HG03039 (cell line): ENCODE results near the gene TIMELESS.
"Not testable (repeated sequence)": the region's sequence is repeated elsewhere in the genome, so short reads cannot be mapped to it uniquely, and the experiment has no call there.

Experiments
- ATAC-seq: cut with Tn5 transposase; IDR thresholded peaks from one replicate; pipeline ENCODE4 v1.9.1; 2021; ENCODE audit warnings: mild to moderate bottlenecking, moderate library complexity; ENCODE audit not compliant: unreplicated experiment

The TIMELESS gene, protein sequence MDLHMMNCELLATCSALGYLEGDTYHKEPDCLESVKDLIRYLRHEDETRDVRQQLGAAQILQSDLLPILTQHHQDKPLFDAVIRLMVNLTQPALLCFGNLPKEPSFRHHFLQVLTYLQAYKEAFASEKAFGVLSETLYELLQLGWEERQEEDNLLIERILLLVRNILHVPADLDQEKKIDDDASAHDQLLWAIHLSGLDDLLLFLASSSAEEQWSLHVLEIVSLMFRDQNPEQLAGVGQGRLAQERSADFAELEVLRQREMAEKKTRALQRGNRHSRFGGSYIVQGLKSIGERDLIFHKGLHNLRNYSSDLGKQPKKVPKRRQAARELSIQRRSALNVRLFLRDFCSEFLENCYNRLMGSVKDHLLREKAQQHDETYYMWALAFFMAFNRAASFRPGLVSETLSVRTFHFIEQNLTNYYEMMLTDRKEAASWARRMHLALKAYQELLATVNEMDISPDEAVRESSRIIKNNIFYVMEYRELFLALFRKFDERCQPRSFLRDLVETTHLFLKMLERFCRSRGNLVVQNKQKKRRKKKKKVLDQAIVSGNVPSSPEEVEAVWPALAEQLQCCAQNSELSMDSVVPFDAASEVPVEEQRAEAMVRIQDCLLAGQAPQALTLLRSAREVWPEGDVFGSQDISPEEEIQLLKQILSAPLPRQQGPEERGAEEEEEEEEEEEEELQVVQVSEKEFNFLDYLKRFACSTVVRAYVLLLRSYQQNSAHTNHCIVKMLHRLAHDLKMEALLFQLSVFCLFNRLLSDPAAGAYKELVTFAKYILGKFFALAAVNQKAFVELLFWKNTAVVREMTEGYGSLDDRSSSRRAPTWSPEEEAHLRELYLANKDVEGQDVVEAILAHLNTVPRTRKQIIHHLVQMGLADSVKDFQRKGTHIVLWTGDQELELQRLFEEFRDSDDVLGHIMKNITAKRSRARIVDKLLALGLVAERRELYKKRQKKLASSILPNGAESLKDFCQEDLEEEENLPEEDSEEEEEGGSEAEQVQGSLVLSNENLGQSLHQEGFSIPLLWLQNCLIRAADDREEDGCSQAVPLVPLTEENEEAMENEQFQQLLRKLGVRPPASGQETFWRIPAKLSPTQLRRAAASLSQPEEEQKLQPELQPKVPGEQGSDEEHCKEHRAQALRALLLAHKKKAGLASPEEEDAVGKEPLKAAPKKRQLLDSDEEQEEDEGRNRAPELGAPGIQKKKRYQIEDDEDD

DNA sequence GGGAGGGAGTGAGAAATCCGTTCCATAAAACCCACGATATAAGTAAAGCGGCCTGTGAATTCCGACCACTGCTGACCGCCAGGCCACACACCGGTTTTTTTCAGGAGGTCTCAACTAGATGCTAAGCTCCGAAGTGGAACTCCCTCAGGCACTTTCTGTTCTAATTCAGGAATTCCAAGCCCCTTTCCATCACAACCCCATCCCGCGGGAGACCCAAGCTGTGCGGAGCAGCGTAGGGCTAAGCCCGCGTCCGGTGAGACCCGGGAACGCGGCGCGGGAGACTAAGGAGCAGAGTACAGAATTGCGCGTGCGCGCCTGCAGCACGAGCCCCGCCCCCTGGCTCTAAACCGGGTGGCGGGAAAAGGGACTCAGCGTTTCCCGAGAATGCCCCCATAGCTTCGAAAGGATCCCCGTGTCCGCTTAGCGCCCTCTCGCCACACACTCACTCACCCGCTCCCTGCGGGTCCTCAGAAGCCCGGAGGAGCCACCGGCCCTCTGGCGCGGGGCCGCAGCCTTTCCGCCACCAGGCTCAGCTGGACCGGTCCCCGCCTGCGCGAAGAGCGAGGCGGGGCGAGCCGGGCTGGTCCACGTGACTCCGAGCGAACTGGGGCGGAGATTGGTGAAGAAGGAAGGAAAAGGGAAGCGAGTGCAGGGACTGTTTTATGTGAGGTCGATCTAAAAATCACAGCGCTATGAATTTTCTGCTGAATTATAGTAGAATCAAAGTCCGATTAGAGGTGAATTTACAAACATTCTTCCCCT is at the start of gene TIMELESS:
TIMELESS (minus strand) TSS at position 567 of the 762 bp plus-strand sequence. CDS start 15,256 bp downstream, outside the sequence.
- ATAC-seq: peak; percentile 92

DNA sequence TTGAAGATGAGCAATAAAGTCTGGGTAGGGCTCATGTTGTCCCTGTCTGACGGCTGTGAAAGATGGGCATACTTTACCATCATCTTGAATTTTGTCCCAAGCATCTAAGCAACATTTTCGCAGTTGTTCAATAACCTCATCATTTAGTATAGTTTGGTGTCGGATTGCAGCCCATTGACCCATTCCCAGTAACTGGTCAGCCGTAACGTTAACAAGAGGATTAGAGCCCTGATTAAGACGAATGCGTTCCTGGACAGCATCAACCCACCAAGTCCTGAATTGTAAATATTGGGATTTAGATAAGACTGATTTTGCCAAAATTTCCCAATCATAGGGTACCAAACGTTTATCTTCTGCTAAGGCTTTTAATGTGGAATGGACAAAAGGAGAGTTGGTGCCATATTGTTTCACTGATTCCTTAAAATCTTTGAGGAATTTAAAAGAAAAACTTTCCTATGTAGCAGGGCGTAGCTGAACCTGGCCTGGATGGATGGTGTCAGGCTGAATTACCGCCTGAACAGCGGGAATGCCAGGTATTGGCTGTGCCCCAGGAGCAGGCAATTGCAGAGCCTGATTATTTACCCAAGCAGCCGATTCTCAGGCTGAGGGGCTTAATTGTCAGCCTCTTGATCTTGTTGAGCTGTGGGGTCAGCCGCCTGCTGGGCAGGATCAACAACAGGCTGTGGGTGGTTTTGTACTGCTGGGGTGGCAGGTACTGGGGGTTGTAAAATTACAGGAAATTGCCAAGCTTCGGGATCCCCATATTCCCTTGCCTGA is 49.1 kb upstream of the TIMELESS start:
- not testable (repeated sequence) for ATAC-seq

DNA sequence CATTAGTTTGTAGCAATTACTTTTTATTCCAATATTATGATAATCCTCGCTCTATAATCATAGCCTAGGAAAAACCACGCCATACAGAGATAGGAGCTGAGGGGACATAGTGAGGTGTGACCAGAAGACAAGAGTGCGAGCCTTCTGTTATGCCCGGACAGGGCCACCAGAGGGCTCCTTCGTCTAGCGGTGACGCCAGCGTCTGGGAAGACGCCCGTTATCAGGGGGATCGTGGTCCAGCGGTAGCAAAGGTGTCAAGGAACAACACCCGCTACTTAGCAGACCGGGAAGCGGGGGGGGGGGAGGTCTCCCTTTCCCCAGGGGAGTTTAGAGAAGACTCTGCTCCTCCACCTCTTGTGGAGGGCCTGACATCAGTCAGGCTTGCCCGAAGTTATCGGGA is 47.5 kb upstream of the TIMELESS start:
- ATAC-seq: not testable (repeated sequence)

DNA sequence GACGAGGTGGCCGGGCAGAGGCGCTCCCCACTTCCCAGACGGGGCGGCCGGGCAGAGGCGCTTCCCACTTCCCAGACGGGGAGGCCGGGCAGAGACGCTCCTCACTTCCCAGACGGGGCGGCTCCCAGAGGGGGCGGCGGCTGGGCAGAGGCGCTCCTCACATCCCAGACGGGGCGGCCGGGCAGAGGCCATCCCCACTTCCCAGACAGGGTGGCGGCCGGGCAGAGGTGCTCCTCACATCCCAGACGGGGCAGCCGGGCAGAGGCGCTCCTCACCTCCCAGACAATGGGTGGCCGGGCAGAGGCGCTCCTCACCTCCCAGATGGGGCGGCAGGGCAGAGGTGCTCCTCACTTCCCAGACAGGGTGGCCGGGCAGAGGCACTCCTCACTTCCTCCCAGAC is 45.3 kb upstream of the TIMELESS start:
- not testable (repeated sequence) for ATAC-seq

DNA sequence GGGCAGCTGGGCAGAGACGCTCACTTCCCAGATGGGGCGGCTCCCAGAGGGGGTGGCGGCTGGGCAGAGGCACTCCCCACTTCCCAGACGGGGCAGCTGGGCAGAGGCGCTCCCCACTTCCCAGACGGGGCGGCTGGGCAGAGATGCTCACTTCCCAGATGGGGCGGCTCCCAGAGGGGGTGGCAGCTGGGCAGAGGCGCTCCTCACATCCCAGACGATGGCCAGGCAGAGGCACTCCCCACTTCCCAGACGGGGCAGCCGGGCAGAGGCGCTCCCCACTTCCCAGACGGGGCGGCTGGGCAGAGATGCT is 44.8 kb upstream of the TIMELESS start:
- not testable (repeated sequence) for ATAC-seq

DNA sequence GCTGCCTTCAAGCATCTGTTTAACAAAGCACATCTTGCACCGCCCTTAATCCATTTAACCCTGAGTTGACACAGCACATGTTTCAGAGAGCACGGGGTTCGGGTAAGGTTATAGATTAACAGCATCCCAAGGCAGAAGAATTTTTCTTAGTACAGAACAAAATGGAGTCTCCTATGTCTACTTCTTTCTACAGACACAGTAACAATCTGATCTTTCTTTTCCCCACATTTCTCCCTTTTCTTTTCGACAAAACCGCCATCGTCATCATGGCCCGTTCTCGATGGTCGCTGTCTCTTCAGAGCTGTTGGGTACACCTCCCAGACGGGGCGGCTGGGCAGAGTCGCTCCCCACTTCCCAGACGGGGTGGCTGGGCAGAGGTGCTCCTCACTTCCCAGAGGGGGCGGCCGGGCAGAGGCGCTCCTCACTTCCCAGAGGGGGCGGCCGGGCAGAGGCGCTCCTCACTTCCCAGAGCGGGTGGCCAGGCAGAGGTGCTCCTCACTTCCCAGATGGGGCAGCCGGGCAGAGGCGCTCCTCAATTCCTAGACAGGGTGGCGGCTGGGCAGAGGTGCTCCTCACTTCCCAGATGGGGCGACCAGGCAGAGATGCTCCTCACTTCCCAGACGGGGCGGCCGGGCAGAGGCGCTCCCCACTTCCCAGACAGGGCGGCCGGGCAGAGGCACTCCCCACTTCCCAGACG is 44.3 kb upstream of the TIMELESS start:
- ATAC-seq: not testable (repeated sequence)

DNA sequence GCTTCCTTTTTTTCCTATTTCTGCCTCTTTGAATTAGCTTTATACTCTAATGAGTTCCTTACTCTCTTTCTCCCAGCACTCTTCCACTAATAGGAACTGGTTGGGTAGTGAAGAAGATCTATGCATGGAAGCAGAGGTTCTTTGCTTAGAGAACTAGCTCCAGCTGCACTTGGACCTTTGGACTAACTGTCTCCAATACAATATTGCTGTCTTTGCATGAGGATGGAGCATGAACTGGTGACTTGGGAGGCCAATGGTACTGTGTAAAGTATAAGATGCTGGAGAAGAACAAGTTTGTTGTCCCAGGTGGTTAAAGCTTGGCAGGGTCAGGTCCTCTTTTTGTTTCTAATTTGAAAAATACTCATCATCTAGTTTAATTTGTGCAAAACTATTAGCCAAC is 41.1 kb upstream of the TIMELESS start:
- no peak for ATAC-seq

DNA sequence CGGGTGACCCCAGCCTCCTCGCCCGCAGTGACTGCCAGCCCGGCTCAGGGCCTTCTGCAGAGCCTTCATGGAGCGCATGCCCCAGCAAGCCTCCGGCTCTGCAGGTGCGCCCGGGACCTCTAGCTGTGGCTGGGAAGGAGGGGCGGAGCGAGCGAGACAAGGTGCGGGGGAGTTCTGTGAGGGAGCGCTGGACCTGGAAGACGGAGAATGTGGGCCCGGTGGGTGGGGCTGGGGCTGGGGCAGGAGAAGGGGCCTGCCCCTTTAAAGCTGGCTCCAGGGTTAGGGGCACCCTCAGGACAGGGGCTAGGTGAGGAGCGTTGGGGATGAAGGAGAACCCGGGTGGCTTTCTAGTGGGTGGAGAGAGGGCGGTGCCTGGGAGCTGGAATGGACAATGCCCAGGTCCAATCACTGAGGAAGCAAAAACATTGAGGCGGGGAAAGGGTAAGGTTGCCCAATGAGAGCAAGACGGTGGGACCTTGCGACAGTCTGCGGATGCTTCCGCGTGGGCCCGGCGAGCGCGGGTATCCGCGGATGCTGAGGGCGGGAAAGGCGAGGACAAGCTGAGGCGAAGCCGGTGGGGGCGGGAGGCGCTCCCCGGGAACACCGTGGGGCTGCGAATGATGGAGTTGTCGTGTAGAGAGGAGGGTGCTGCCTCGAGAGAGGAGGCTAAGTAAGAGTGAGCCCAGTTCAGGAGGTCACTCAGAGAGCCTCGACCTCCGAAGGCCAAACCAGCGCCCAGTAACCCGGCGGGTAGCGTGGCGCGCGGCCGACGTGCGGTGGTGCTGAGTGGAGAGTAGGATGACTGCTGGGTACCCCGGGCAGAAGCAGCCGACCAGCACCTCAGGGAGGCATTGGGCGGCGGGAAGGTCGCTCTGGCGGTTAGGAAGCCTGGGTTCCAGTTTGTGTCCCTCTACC is 39.1 kb upstream of the TIMELESS start, which contains the start of gene GLS2:
GLS2 (minus strand) TSS at position 121 of the 915 bp plus-strand sequence; CDS start at position 78, 43 bp downstream.
- ATAC-seq: peak; percentile 81

DNA sequence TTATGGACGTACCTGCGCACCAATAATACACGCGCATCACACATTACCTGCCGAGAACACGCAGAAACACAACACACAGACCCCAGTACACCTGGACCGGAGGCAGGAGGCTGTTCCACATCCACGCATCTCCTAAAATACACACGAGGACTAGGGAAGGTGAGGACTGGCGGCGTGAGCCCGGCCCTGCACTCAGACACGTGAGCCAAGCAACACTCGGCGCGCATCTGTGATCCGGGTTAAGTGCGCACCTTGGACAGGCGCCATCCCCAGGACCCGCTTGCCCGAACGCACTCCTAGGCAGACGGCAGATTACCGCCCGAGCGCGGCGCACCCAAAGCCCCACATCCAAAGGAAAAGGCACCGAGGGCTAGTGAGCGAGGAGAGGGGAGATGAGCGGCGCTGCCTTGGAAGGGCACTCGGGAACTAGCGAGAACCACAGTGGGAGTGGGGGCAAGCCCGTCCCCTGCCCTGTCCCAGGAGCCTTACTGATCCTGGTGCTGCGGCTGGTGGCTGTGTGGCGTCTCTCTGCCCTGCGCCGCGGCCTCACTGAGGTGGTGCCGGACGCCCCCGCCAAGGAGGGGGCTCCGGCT is 38.3 kb upstream of the TIMELESS start:
- peak; percentile 36 for ATAC-seq

DNA sequence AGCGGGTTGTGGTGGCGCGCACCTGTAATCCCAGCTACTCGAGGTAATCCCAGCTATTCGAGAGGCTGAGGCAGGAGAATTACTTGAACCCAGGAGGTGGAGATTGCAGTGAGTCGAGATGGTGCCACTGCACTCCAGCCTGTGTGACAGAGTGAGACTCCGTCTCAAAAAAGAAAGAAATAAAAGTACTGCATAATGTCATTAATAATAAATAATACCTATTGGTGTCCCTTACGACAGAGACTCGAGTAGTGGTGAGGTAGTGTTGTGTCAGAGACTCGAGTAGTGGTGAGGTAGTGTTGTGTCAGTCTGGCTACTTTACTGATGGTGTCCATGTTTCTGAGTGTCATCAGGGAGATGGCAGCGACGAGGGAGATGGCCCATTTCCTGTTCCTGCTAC is 37.5 kb upstream of the TIMELESS start:
- ATAC-seq: no peak

DNA sequence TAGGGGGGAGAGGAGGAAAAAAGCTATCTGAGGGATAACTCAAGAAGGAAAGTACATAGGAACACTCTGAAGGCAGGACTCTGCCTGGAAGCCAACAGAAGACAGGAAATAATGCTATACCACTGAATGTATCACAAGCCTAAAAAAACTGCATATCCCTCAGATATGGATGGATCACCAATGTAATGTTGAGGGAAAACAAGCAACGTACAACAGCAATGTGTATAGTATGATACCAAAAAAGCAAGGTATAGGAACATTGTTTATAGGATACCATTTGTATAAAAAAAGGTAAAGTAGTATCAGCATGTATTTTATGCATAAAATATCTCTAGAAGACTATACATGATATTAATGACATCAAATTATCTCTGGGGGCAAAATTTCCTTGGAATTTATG is 35.3 kb upstream of the TIMELESS start:
- ATAC-seq: no peak

DNA sequence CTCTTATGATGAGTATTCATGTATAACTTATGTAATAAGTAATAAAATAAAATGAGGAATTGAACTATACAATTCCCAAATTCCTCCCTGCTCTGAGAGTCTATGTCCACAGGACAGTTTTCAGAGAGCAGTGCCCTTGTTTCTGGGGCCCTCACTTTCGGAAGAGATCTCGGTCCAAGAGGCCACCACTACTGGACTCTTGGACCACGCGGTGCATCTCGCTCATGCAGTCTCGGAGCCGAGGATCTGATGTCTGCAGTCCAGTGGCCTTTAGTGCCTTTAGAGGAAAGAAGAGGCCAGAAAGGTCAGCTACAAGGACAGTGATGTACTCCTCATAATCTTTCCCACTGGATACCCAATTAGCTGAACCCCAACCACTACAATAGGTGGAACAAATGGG is 30.4 kb upstream of the TIMELESS start:
- ATAC-seq: no peak

DNA sequence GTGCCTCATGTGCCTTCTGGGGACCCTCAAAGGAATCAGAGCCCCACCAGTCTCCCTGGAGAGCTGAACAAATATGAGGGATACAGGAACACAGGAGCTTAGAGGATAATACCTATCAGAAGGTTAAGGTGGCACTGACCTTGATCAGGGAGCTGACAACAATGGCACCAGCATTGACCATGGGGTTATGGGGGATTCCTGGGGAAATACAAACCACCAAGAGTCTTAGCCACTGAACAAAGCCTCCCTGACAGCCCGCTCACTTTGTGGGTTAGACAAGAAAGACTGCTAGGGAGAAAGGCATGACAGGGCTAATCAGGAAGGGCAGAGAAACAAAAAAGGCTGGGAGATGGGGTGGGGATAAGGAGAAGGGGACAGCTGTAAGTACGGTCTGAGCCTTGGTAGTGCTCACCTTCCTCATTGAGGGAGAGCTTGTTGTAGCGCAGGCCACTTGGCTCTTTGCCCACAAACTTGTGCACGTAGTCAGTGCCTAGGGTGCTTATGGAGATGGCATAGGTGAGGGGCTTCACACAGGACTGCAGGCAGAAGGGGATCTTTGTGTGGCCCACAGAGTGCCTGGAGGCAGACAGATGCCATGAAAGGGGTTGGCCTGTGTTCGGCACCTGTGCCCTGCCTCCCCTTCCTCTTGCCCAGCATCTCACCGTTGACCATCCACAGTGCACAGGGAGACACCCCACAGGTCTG is 28.4 kb upstream of the TIMELESS start:
- ATAC-seq: no peak

DNA sequence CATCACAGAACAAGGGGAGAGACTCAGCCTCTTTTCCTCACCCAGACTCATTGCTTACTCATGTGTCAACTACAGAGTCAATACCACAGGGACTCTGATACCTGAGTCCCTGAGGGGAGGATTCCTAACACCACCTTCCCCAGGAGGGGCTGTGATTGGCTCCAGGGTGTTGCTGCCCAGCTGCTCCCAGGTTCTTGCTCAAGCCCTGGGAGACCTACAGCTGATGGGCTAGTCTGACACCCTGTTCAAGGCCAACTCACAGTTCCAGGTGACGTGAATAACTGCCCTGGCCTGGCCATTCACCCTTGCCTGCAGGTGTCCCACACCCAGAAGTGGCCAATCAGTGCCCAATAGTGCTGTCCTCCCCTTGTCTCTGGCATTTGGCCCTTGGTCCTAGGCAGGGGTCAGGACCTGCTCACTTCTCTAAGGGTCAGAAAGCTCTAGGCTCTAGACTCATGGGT is 27.8 kb upstream of the TIMELESS start:
- ATAC-seq: no peak

DNA sequence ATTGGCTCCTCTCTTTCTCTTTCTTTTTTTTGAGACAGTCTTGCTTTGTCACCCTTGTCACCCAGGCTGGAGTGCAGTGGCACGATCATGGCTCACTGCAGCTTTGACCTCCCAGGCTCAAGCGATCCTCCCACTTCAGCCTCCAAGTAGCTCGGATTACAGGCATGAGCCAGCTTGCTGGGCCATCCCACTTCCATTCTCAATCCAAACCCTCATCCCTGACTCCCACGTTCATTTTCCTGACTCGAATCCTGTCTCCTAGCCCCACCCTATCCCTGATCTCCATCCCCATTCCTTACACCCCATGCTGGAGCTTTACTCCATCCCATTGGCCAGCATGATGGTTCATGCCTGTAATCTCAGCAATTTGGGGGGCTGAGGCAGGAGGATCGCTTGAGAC is 26.9 kb upstream of the TIMELESS start:
- no peak for ATAC-seq

DNA sequence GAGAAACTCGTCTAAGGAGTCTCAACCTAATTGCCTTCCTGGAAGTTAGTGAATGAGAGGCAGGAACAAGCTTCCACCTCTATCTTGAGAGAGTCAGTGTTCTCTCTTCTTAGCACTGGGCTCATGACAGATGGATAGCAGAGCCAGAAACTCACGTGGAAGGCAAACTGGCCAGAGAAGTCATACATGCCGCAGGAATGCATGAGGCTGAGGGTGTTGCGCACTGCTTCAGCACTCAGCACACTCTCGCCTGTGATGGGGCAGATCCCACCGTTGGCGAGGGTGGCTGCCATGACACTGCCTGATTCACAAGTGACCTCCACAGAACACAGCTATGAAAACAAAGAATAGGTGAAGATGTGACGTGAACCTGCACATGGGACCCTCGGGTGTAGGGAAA is 25.2 kb upstream of the TIMELESS start:
- no peak for ATAC-seq
